Endothelial cell of umbilical vein (primary cell): ENCODE results near the gene PSME3. TPM values are rescaled to one million over a fixed set of nuclear protein-coding genes. Genes with fewer than 3 reads are reported as not detected.
A peak's percentile ranks its signal among the peaks of the same experiment; 100 is the strongest.

Source experiments
- BruUV-seq: library from RNA; stranded (reverse); fragments of 400-500 nt; replicated peaks from 2 replicates; lab custom pipeline; 2021; lab: Mats Ljungman, UMichigan
- CTCF ChIA-PET: fragments of 300-600, 350-600 bp; sonication (Branson Sonifier 250); formaldehyde crosslinking; loops from one replicate; lab custom pipeline; 2021; ENCODE audit warnings: antibody characterized with exemption, inconsistent platforms; lab: Charles Lee
- POLR2A ChIA-PET: fragments of 300-600, 350-600 bp; sonication (Branson Sonifier 250); formaldehyde crosslinking; loops from one replicate; lab custom pipeline; 2021; ENCODE audit warnings: antibody characterized with exemption, inconsistent platforms; lab: Charles Lee
- DNase-seq: peaks from one replicate; pipeline ENCODE4 v3.0.0-alpha.2; 2011; ENCODE audit warnings: low read depth, low spot score
- FAIRE-seq: peaks from 2 replicates; lab custom pipeline; 2011; peaks lifted over from hg19 to GRCh38; lab: Jason Lieb, UNC
- H2AFZ ChIP-seq: 2 replicates; pipeline ENCODE4 v1.6.0; 2012; ENCODE audit warnings: low read depth, low read length, control low read depth, inconsistent platforms
- H3K27ac ChIP-seq: 2 replicates; pipeline ENCODE4 v1.5.1; 2011; ENCODE audit warnings: low read depth, mild to moderate bottlenecking, control low read depth, low read length, moderate library complexity; ENCODE audit not compliant: insufficient read depth
- H3K27me3 ChIP-seq, 2 experiments: 2 replicates each; pipeline versions ENCODE4 v1.6.0 to v1.6.1; 2011; ENCODE audit warnings: low read length in 2 of 2, mixed read lengths in 1 of 2; ENCODE audit not compliant: control insufficient read depth in 2 of 2, insufficient read depth in 2 of 2
- H3K36me3 ChIP-seq, 2 experiments: 2 replicates in 1 of 2; 3 replicates in 1 of 2; pipeline ENCODE4 v1.5.1; 2011; ENCODE audit warnings: low read length in 2 of 2, mild to moderate bottlenecking in 1 of 2, moderate library complexity in 1 of 2; ENCODE audit not compliant: control insufficient read depth in 2 of 2, insufficient read depth in 2 of 2; ENCODE audit errors: extremely low read depth in 1 of 2
- H3K4me1 ChIP-seq: 3 replicates; pipeline ENCODE4 v1.5.1; 2011; ENCODE audit warnings: mild to moderate bottlenecking, low read length; ENCODE audit not compliant: control insufficient read depth, insufficient read depth; ENCODE audit errors: extremely low read depth
- H3K4me2 ChIP-seq: 2 replicates; pipeline ENCODE4 v1.6.1; 2011; ENCODE audit warnings: low read length, control low read depth, mixed read lengths; ENCODE audit not compliant: insufficient read depth
- H3K4me3 ChIP-seq, 3 experiments: fragments of 200-600 bp in 1 of 3; sonication (generic), shearing (Covaris generic) in 1 of 3; replicated peaks in 1 of 3; 2 replicates each; pipeline ENCODE4 v1.5.1; 2011 to 2016; ENCODE audit warnings: control low read depth in 3 of 3, low read length in 3 of 3, mild to moderate bottlenecking in 2 of 3, inconsistent platforms in 1 of 3, low read depth in 1 of 3, moderate library complexity in 1 of 3; ENCODE audit not compliant: insufficient read depth in 1 of 3
- H3K79me2 ChIP-seq: 2 replicates; pipeline ENCODE4 v1.6.0; 2012; ENCODE audit warnings: low read length, inconsistent platforms; ENCODE audit not compliant: control insufficient read depth, insufficient read depth
- H3K9ac ChIP-seq: replicated peaks from 2 replicates; pipeline ENCODE3; 2011; ENCODE audit warnings: low read length, control low read depth; ENCODE audit not compliant: insufficient read depth; ENCODE audit errors: extremely low read depth
- H3K9me1 ChIP-seq: replicated peaks from 3 replicates; pipeline ENCODE4 v1.6.0; 2011; ENCODE audit warnings: mild to moderate bottlenecking, low read length; ENCODE audit not compliant: control insufficient read depth, insufficient read depth; ENCODE audit errors: extremely low read depth
- H3K9me3 ChIP-seq: replicated peaks from 2 replicates; pipeline ENCODE4 v1.5.1; 2012; ENCODE audit warnings: low read length, inconsistent platforms; ENCODE audit not compliant: control insufficient read depth, insufficient read depth
- H4K20me1 ChIP-seq: replicated peaks from 2 replicates; pipeline ENCODE3; 2011; ENCODE audit warnings: mild to moderate bottlenecking, low read length; ENCODE audit not compliant: control insufficient read depth, insufficient read depth; ENCODE audit errors: extremely low read depth
- CTCF ChIP-seq, 2 donors: IDR thresholded peaks; 1 replicate in 1 of 2; 2 replicates in 1 of 2; pipeline ENCODE4 v1.5.1; 2011; ENCODE audit warnings: low read length in 2 of 2, mild to moderate bottlenecking in 2 of 2, moderate library complexity in 2 of 2, control low read depth in 1 of 2, inconsistent platforms in 1 of 2, low read depth in 1 of 2; ENCODE audit not compliant: insufficient read depth in 1 of 2; ENCODE audit errors: extremely low read depth in 1 of 2
- EZH2 ChIP-seq: IDR thresholded peaks from 2 replicates; pipeline ENCODE4 v1.6.1; 2012; ENCODE audit warnings: borderline replicate concordance, low read depth, mild to moderate bottlenecking, moderate library complexity, low read length, inconsistent platforms; ENCODE audit not compliant: severe bottlenecking
- FOS ChIP-seq: IDR thresholded peaks from 2 replicates; pipeline ENCODE4 v1.6.1; 2011; ENCODE audit warnings: mild to moderate bottlenecking, low read length, moderate library complexity, borderline replicate concordance; ENCODE audit not compliant: insufficient read depth
- GATA2 ChIP-seq: IDR thresholded peaks from 2 replicates; pipeline ENCODE4 v1.7.0; 2011; ENCODE audit warnings: low read depth, mild to moderate bottlenecking, moderate library complexity, mixed read lengths, low read length; ENCODE audit not compliant: insufficient read length, insufficient read depth
- JUN ChIP-seq: IDR thresholded peaks from 2 replicates; pipeline ENCODE4 v1.6.1; 2011; ENCODE audit warnings: borderline replicate concordance, low read depth; ENCODE audit not compliant: insufficient read length, insufficient read depth
- MAX ChIP-seq: IDR thresholded peaks from 2 replicates; pipeline ENCODE4 v1.6.1; 2011; ENCODE audit not compliant: insufficient read depth, insufficient read length
- MYC ChIP-seq: IDR thresholded peaks from one replicate; pipeline ENCODE4 v1.6.1; 2011; ENCODE audit warnings: mild to moderate bottlenecking, low read depth, low read length
- POLR2A ChIP-seq: IDR thresholded peaks from 2 replicates; pipeline ENCODE4 v1.6.1; 2012; ENCODE audit warnings: low read depth, mild to moderate bottlenecking, control low read depth, low read length
- POLR2AphosphoS5 ChIP-seq: IDR thresholded peaks from 2 replicates; pipeline ENCODE4 v1.6.1; 2012; ENCODE audit warnings: low read depth, mild to moderate bottlenecking, control low read depth, low read length, moderate library complexity; ENCODE audit not compliant: insufficient read depth
- dilution Hi-C: fragments of 300-500 bp; cut with MboI; formaldehyde crosslinking; loops from one replicate; pipeline ENCODE4 v1.15.0; 2019; ENCODE audit warnings: low sequenced_read_pairs; ENCODE audit not compliant: extremely low pct_ligation_motif_present
- intact Hi-C: fragments of 100-400 bp; cut with micrococcal nuclease; formaldehyde crosslinking; loops from one replicate; pipeline ENCODE4 v1.10.0; 2022
- polyA plus RNA-seq, 4 experiments: library from polyadenylated mRNA; depleted of rRNA in 3 of 4; stranded (reverse) in 3 of 4; unstranded in 1 of 4; fragments of >200 nt; gene quantifications; 2 replicates each; pipeline versions ENCODE4 v1.2.1 to v1.2.3, GENCODE V29; 2011 to 2012; ENCODE audit warnings: missing spikeins in 1 of 4
- total RNA-seq: library from RNA; stranded (reverse); gene quantifications from 2 replicates; pipeline ENCODE4 v1.2.3, GENCODE V29; 2021

Gene PSME3
- total and polyA plus RNA-seq, 2 donors (not counting 3 experiments of a cell fraction or from before 2014, with no cell fraction given), result 98.4 to 126 TPM

GRCh38 chr17:42832213-42832933 is 824 bp upstream of the PSME3 start:
- no peak for FAIRE-seq
- CTCF ChIA-PET, result interaction anchor here (0.8 to 2.1 kb wide), 3 partner anchors 8 to 254 kb away, joined by 3 to 18 read pairs (median 3); partner anchors contain the start of genes BECN1 and PSMC3IP

More at GRCh38 chr17:42832213-42832933, 824 bp upstream of the PSME3 start:
- H3K9ac ChIP-seq, result peak overlapping the region; percentile 86
- H3K36me3 ChIP-seq, result peaks cover 2 to 6% of the 10 kb centered on the region in 2 experiments
- TF ChIP-seq MYC (no peak), MAX (no peak), EZH2 (no peak), GATA2 (no peak), POLR2A (no peak), CTCF (IDR thresholded peaks at IDR 0.05; ENCODE audit: extremely low read depth in 1 of 2, insufficient read depth in 1 of 2, low read depth in 1 of 2, low read length in 2 of 2) (no peak), POLR2AphosphoS5 (no peak), JUN (no peak), FOS (no peak)
- H4K20me1 ChIP-seq, result no peaks in the 10 kb centered on the region
- peaks cover 6 to 10% of the 10 kb centered on the region in 2 experiments for H3K27me3 ChIP-seq
- peak overlapping the region; percentile 68 for H3K4me2 ChIP-seq
- peaks cover 17% of the 10 kb centered on the region for H3K4me1 ChIP-seq
- no TSS peak for BruUV-seq
- intact Hi-C loops, result no loop called here
- POLR2A ChIA-PET, result no interaction called here
- peaks cover 24% of the 10 kb centered on the region for H3K79me2 ChIP-seq
- DNase-seq, result no peak
- H3K9me3 ChIP-seq, result no peaks in the 10 kb centered on the region
- dilution Hi-C loops, result no loop called here
- H2AFZ ChIP-seq, result peak overlapping the region; percentile 68
- H3K9me1 ChIP-seq, result no peaks in the 10 kb centered on the region
- H3K4me3 ChIP-seq, result peak overlapping the region; percentile 58 to 81 (median 80)
- H3K27ac ChIP-seq, result peak overlapping the region; percentile 71
